ENCODE data around the gene MEPCE. TPM values are rescaled to one million over a fixed set of nuclear protein-coding genes. Genes with fewer than 3 reads are reported as not detected.

Gene MEPCE
- 21.7 and 32.6 TPM in 2 replicates for total RNA-seq (2014; rRNA removed; shearing (Covaris generic))
- 10.0 and 11.4 TPM in 2 replicates for polyA plus RNA-seq (2016; fragmentation: Nextera tagmentation; extraction: Ambion mirVana)
- long read RNA-seq, partial matches to known transcripts = 3 of 5 reads
- long read RNA-seq, other reads (novel, unspliced or antisense) = 0 of 5 reads

- TF ChIP-seq ZNF331 (CRISPR knock-in tag; IDR thresholded peaks at IDR 0.05; ENCODE audit: low read depth) (no peak), STAT1 (IDR thresholded peaks at IDR 0.05; ENCODE audit: unreplicated experiment) (no peak), JUNB (IDR thresholded peaks at IDR 0.05; ENCODE audit: unreplicated experiment) (no peak), REST (IDR thresholded peaks at IDR 0.05; ENCODE audit: unreplicated experiment) (no peak), NANOG (IDR thresholded peaks at IDR 0.05; ENCODE audit: borderline replicate concordance) (no peak), CREB1 (CRISPR knock-in tag; IDR thresholded peaks at IDR 0.05; ENCODE audit: low read depth) (no peak), EZH2 (IDR thresholded peaks at IDR 0.05; ENCODE audit: low read depth, unreplicated experiment) (no peak)
- peak within 1 kb of the TSS; percentile 67 for H3K4me3 ChIP-seq
- ATAC-seq (peak; percentile 46), DNase-seq (ENCODE audit: low spot score) (peak; percentile 95)
- H3K9me2 ChIP-seq (ENCODE audit: insufficient read depth) = 0 out of 2 replicates have a peak, but pooled peaks cover 3% of the 10 kb centered on the region
- peaks cover 30% of the 10 kb centered on the region; the same call in 1 of the 2 replicates for H3F3A ChIP-seq (replicated peaks; ENCODE audit: low read depth)
- peaks cover 36% of the 10 kb centered on the region for H3K27me3 Mint-ChIP-seq (ENCODE audit: insufficient read depth, low read depth, poor library complexity)
- peaks cover 9% of the 10 kb centered on the region; the same call in 1 of the 2 replicates for H3K36me3 ChIP-seq (ENCODE audit: insufficient read depth)
- peak within 1 kb of the TSS; percentile 79 for H3K4me2 ChIP-seq
- H3K9me3 Mint-ChIP-seq = peaks cover 20% of the 10 kb centered on the region
- peaks cover 43% of the 10 kb centered on the region for H3K4me1 Mint-ChIP-seq
- peaks cover 2% of the 10 kb centered on the region; the same call in 1 of the 2 replicates for H4K20me1 ChIP-seq (replicated peaks; ENCODE audit: insufficient read depth)
- H3K27ac Mint-ChIP-seq = peak within 1 kb of the TSS; percentile 99
- H3K4me1 ChIP-seq (ENCODE audit: insufficient read depth) = peaks cover 26% of the 10 kb centered on the region; the same call in 1 of the 2 replicates
- H3K79me2 ChIP-seq (replicated peaks; ENCODE audit: insufficient read depth) = peaks cover 38% of the 10 kb centered on the region
- peaks cover 53% of the 10 kb centered on the region for H3K36me3 Mint-ChIP-seq (ENCODE audit: low read depth)
- peak within 1 kb of the TSS; percentile 93 for H3K4me3 Mint-ChIP-seq
- no peak within 1 kb of the TSS for H2AFZ ChIP-seq
- peak within 1 kb of the TSS; percentile 99 for H3K27ac ChIP-seq (ENCODE audit: low read depth)
- H3K27me3 ChIP-seq (ENCODE audit: insufficient read depth) = peaks cover 9% of the 10 kb centered on the region
These were observed at the start of gene MEPCE for GRCh38 chr7:100429637-100430492. Gene MEPCE, plus strand, starts transcription at chr7:100429831. Its CDS starts 188 bp downstream, at chr7:100430019.

GRCh38 chr7:100380196-100380595 lies 49.4 kb upstream of the MEPCE start:
- Mint-ChIP-seq H3K27ac (no peak overlapping the region), H3K27me3 (ENCODE audit: insufficient read depth, low read depth, poor library complexity) (peaks cover 9% of the 10 kb centered on the region)

More at GRCh38 chr7:100380196-100380595, 49.4 kb upstream of the MEPCE start:
- H3K9me3 Mint-ChIP-seq = no peaks in the 10 kb centered on the region; the same call in 2 of the 3 replicates
- Histone ChIP-seq H4K20me1 (replicated peaks; ENCODE audit: insufficient read depth) (no peaks in the 10 kb centered on the region), H3K4me2 (no peak overlapping the region), H3K4me1 (ENCODE audit: insufficient read depth) (no peaks in the 10 kb centered on the region), H2AFZ (no peak overlapping the region), H3F3A (replicated peaks; ENCODE audit: low read depth) (no peaks in the 10 kb centered on the region), H3K9me2 (ENCODE audit: insufficient read depth) (0 out of 2 replicates have a peak, but pooled peaks cover 4% of the 10 kb centered on the region), H3K27ac (ENCODE audit: low read depth) (no peak overlapping the region), H3K4me3 (no peak overlapping the region), H3K79me2 (replicated peaks; ENCODE audit: insufficient read depth) (no peaks in the 10 kb centered on the region), H3K27me3 (ENCODE audit: insufficient read depth) (peaks cover 12% of the 10 kb centered on the region; the same call in 1 of the 2 replicates), H3K36me3 (ENCODE audit: insufficient read depth) (no peaks in the 10 kb centered on the region)
- no peaks in the 10 kb centered on the region; the same call in 2 of the 3 replicates for H3K36me3 Mint-ChIP-seq (ENCODE audit: low read depth)
- ATAC-seq = no peak
- no peak for DNase-seq (ENCODE audit: low spot score)
- no peak overlapping the region for H3K4me3 Mint-ChIP-seq
- no peaks in the 10 kb centered on the region for H3K4me1 Mint-ChIP-seq
- no peak for TF ChIP-seq JUNB (IDR thresholded peaks at IDR 0.05; ENCODE audit: unreplicated experiment)
- TF ChIP-seq NANOG (IDR thresholded peaks at IDR 0.05; ENCODE audit: borderline replicate concordance) = no peak
- TF ChIP-seq EZH2phosphoT487 (IDR thresholded peaks at IDR 0.05; ENCODE audit: unreplicated experiment) = no peak

Measured in GM23338 (cell line).